C4-2B (cell line): ENCODE measurements around the gene TTC4.

Source experiments
- ZFX ChIP-seq: fragments of 450-650 bp; IDR thresholded peaks from 2 replicates; pipeline ENCODE4 v1.6.1; 2017
- TF ChIP-seq, protein P1 (sequence below): fragments of 450-650 bp; conservative IDR thresholded peaks from 2 replicates; pipeline ENCODE4 v1.5.1; 2017; ENCODE audit warnings: mild to moderate bottlenecking

DNA sequence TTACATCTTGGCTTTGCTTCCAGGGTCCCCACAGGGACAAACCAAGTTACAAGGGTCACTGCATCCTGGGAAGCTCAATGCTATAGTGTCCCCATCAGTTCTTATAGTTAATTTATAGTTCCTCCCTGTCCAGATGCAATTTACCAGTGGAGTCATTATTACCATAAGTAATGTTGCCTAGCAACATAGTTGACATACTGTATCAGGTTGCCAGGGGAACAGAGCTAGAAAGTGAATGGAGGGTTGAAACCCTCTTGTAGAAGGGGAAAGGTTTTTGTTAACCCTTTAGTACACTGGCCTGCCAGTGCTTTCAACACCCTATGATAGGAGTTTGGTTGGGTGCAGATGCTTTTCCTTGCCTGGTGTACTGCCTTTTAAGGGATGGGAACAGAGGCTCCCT is 34.3 kb upstream of the TTC4 start:
- TF ChIP-seq, protein P1, sequence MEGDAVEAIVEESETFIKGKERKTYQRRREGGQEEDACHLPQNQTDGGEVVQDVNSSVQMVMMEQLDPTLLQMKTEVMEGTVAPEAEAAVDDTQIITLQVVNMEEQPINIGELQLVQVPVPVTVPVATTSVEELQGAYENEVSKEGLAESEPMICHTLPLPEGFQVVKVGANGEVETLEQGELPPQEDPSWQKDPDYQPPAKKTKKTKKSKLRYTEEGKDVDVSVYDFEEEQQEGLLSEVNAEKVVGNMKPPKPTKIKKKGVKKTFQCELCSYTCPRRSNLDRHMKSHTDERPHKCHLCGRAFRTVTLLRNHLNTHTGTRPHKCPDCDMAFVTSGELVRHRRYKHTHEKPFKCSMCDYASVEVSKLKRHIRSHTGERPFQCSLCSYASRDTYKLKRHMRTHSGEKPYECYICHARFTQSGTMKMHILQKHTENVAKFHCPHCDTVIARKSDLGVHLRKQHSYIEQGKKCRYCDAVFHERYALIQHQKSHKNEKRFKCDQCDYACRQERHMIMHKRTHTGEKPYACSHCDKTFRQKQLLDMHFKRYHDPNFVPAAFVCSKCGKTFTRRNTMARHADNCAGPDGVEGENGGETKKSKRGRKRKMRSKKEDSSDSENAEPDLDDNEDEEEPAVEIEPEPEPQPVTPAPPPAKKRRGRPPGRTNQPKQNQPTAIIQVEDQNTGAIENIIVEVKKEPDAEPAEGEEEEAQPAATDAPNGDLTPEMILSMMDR, result no peak
- no peak for TF ChIP-seq ZFX
